GM12891 (cell line): ENCODE measurements around the gene VCL.

Experiments
- DNase-seq: peaks from one replicate; pipeline ENCODE4 v3.0.0; 2011; ENCODE audit warnings: low spot score; ENCODE audit not compliant: insufficient read length
- FAIRE-seq: peaks from 2 replicates; lab custom pipeline; 2011; peaks lifted over from hg19 to GRCh38; lab: Jason Lieb, UNC
- PAX5 ChIP-seq: IDR thresholded peaks from 2 replicates; pipeline ENCODE4 v1.6.1; 2011; ENCODE audit warnings: low read length, moderate library complexity, mild to moderate bottlenecking; ENCODE audit not compliant: insufficient read depth, severe bottlenecking
- POLR2A ChIP-seq: IDR thresholded peaks from 2 replicates; pipeline ENCODE4 v1.6.1; 2011; ENCODE audit warnings: low read depth, low read length, control low read depth
- POLR2AphosphoS5 ChIP-seq: IDR thresholded peaks from 2 replicates; pipeline ENCODE4 v1.6.1; 2011; ENCODE audit warnings: low read depth, low read length, control low read depth
- POU2F2 ChIP-seq: IDR thresholded peaks from 2 replicates; pipeline ENCODE4 v1.6.1; 2011; ENCODE audit warnings: low read depth, mild to moderate bottlenecking, control low read depth, low read length, moderate library complexity
- SPI1 ChIP-seq: IDR thresholded peaks from 2 replicates; pipeline ENCODE4 v1.6.1; 2011; ENCODE audit warnings: low read depth, low read length, control low read depth
- TAF1 ChIP-seq: IDR thresholded peaks from 2 replicates; pipeline ENCODE4 v1.6.1; 2011; ENCODE audit warnings: low read depth, low read length, control low read depth

The VCL gene

DNA sequence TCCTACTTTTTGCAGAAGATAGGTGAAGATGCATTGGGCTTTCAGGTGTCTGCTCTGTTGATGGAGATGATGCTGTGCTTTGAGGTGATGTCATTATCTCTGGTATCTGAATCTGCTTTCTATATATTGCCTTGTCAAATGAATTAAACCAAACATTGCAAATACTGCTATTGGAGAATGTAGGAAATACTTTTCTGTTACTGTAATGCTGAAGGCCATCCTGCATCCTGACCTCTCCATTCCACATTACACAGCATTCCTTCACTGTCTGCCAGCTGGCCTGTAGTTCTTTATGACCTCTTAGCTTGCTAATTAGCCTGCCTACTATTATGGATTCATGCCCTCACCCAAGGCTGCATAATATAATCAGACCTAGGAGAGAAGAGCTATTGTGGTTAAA, 73.2 kb downstream of the VCL start:
- TF ChIP-seq TAF1, result no peak
- no peak for TF ChIP-seq POLR2A
- no peak for TF ChIP-seq SPI1
- no peak for TF ChIP-seq PAX5
- TF ChIP-seq POU2F2, result no peak
- no peak for TF ChIP-seq POLR2AphosphoS5
- FAIRE-seq (no peak), DNase-seq (no peak)

GRCh38 chr10:74072503-74072902, 74.6 kb downstream of the VCL start:
- no peak for TF ChIP-seq POLR2A
- TF ChIP-seq TAF1, result no peak
- no peak for TF ChIP-seq POLR2AphosphoS5
- FAIRE-seq (no peak), DNase-seq (no peak)

- DNase-seq (no peak), FAIRE-seq (no peak)
- TF ChIP-seq POLR2AphosphoS5 (no peak), POLR2A (no peak), SPI1 (peak; percentile 37; the same call in 1 of the 2 replicates)
Observed at GRCh38 chr10:74075906-74076305, 78.0 kb downstream of the VCL start.

GRCh38 chr10:74076961-74077360, 79.0 kb downstream of the VCL start:
- FAIRE-seq (no peak), DNase-seq (no peak)
- TF ChIP-seq TAF1 (no peak), PAX5 (no peak), POLR2AphosphoS5 (no peak), SPI1 (no peak), POU2F2 (no peak), POLR2A (no peak)

DNA sequence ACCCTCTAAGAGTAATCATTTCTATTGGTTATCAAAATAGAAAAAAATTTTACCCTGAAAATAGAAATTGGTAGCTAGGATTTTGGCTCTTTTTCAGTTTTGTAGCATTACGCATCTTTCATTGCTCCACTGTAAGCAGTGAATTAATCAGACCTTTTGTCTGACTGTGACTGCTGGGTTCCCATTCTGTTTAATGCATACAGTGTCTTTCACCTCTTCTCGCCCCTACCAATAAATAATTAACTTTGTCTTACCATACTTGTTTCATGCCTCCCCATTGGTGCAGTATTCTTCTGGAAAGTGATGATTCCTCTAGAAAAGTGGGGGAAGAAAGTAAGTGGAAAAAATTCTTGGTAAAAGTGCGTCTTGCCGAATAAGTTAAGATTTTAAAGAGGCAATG, 79.5 kb downstream of the VCL start:
- TF ChIP-seq SPI1, result no peak
- TF ChIP-seq PAX5, result no peak
- no peak for TF ChIP-seq TAF1
- FAIRE-seq, result no peak
- no peak for DNase-seq

- FAIRE-seq, result peak; percentile 89
- no peak for DNase-seq
- TF ChIP-seq SPI1 (peak; percentile 72), POLR2A (no peak)
Observed at GRCh38 chr10:74078037-74078436, 80.1 kb downstream of the VCL start.

DNA sequence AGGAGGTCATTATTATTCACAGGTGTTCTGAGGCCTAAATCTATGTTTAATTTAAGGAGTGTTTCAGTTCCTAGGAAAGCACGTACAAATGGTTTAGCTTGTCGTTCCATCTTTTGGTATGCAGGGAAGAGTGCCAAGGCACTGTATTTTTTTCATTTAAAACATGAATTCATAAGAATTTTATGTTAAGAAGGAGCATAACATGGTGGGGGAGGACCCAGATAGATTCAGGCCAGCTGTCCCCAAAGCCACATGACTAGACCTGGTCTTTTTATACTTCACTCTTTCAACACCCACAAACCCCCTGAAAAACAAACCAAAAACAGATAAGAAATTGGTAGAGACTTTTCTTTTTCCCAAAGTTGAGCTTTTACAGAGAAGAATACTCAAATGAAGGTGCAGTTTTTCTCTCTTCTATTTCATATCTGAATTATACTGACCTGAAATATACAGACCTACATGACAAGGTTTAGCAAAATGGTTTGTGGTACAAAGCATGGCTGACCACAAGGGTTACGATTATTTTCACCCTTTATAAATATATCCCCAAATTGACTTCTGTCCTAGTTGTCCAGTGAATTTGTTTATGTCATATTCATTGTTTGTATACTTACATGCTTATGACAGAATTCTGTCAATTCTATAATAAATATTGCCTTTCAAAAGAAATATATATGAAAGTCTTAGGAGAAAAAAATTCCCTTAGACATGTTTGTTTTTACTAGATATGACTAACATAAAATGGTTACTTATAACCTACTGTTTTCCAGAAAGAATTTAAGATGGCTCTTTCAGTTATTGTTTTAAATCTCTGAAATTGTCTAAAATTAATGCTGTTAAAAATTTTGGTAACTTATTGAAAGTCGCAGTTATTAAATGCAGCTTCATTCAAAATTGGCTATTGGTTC, 81.4 kb downstream of the VCL start:
- no peak for TF ChIP-seq POU2F2
- no peak for TF ChIP-seq TAF1
- TF ChIP-seq POLR2A, result no peak
- TF ChIP-seq POLR2AphosphoS5, result no peak
- TF ChIP-seq PAX5, result no peak
- no peak for TF ChIP-seq SPI1
- FAIRE-seq (peak; percentile 28), DNase-seq (no peak)

DNA sequence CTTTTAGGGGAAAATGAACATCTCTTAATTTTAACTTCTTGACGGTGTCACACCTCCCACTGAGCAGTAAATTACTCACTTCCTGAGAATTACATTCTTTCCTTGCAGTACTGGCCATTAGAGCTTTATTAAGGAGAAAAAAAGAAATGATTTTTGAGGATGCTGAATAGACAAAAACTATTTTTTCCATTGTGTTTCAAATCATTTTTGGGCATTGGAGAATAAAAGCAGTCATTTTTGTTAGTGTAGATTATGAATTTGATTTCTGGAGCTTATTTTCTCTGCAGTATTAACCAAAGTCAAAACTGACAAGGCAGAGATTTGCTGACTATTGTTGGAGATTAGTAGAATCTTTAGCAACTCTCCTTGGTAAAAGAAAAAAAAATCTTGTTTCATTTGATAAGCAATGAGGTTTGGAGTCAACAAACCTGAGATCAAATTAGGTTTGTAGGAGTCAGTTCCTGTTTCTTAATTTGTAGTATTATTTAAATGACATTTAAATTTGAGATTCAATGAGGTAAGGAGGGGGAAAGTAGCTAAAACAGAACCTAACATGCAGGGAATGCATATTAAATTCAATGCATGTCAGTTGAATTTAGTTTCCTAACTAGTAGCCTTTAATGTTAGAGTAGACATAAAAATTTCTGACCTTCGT, 82.1 kb downstream of the VCL start:
- DNase-seq (no peak), FAIRE-seq (no peak)
- TF ChIP-seq POLR2A (no peak), SPI1 (peak; percentile 57; the same call in 1 of the 2 replicates)

- FAIRE-seq, result peak; percentile 45
- DNase-seq, result no peak
- TF ChIP-seq POLR2A (no peak), PAX5 (no peak)
Observed at GRCh38 chr10:74081192-74081803, 83.4 kb downstream of the VCL start.

DNA sequence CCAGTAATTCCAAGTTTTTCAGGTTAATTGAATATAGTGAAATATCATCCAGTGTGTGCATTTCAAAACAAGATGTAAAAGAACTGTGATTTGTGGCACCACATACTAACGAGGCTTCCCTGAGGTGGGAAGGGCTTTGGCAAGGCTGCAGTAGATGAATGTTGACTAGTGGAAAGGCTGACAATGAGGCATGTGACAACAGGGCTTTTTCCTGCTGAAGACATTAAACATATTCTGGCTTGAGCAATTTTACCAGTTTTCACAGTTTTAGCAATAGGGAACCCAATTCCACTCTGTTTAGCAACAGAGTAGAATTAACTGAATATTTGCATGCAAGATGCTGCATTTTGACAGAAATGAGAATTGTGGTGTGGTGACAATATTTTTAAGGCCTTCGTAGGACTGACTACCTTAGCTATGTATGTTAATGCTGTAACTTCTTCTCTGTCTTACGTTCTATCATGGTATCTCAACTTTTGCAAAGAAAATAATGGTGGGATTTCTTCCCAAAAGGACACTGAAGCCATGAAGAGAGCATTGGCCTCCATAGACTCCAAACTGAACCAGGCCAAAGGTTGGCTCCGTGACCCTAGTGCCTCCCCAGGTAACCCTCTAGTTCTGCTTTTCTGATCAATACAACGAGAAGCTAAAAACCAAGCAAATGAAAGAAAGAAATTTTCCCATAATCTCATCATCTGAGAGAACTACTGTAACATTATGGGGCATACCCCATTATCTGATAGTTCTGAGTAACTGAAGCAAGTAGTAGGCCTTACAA, 84.2 kb downstream of the VCL start:
- FAIRE-seq (no peak), DNase-seq (no peak)
- no peak for TF ChIP-seq POLR2AphosphoS5
- no peak for TF ChIP-seq POLR2A
- TF ChIP-seq PAX5, result no peak
- TF ChIP-seq SPI1, result no peak
- no peak for TF ChIP-seq POU2F2
